Erythroblast (primary cell): Measurements from ENCODE around the gene NRGN.

ENCODE experiments used
- GATA1 ChIP-seq: IDR thresholded peaks from 2 replicates; pipeline ENCODE4 v1.6.1; 2011; ENCODE audit warnings: low read depth, mild to moderate bottlenecking, control low read depth, low read length, moderate library complexity
- POLR2A ChIP-seq: IDR thresholded peaks from 2 replicates; pipeline ENCODE4 v1.6.1; 2011; ENCODE audit warnings: mild to moderate bottlenecking, low read length

GRCh38 chr11:124758355-124759265 is 18.9 kb downstream of the NRGN start:
- TF ChIP-seq POLR2A (no peak), GATA1 (no peak)
